A549 treated with AZD9567 at 1 μM for 4 hours (cell line): ENCODE measurements around the gene GPR87. TPM values are rescaled to one million over a fixed set of nuclear protein-coding genes. Genes with fewer than 3 reads are reported as not detected.

ENCODE experiments used
- total RNA-seq: library from RNA; stranded (reverse); fragments of 200-300 nt; extraction: Qiagen RNA extraction; gene quantifications from 5 replicates; pipeline ENCODE4 v1.2.3, GENCODE V29; 2022; ENCODE audit not compliant: insufficient read depth

GPR87 gene
- total RNA-seq: 1.1 to 4.1 TPM (median 1.3 TPM) in 5 replicates

DNA sequence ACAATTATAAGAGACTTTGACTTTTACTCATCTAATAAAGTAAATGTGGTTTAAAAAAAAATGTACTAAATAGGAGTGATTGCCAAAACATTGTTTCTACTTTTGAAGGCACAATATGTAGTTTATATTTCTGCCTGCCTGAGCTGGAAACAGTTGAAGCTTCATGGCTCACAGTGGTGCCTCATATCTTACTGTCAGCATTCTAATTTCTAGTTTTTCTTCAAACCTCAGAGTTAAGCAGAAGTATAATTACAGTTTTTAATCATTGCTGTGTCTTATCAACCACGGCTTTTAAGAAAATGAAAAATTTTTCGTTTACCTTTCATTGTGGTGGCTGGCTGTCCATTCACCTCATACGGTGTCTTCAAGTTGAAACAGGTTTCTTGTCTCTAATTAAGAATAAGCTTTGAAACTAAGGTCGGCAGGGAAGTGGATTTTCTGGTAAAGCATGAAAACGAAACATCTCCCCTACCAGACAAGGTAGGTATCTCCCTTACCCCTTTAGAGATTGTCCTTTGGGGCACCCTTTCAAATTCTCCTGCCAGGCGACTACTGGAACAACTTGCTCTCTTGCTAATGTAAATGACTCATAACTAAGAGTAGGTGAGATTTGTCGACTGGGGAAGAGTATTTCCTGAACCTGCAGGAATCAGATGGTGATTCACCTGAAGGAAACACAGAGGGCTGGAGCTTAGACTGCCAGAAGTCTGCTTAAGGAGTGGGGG is at the start of gene GPR87:
TSS of gene GPR87 (minus strand) at position 554 of the 725 bp plus-strand sequence. CDS start 16,720 bp downstream, outside the sequence.

GRCh38 chr3:151329363-151329762 is 12.7 kb upstream of the GPR87 start, which contains the start of gene P2RY13:
TSS of gene P2RY13 (minus strand) at chr3:151329549. CDS start at chr3:151329528, 21 bp downstream.

DNA sequence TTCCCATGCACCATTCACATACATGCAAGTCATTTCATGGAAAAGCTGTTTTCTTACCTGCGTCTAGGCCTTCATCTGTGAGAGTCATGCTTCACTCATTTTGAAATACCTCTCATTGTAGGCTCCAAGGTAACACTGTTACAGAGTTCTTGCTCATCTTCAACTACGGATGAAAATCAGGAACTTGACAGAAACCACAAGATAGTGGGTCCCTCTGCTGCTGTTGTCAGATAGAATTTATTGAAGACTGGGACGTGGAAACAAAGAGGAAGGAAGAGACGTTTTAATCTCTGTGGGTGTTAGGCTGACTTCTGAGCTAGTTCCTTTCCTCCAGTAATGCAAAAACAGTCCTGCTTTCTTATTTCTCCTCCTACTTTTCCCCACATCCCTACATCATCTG is 38.4 kb downstream of the GPR87 start, which contains the start of gene P2RY14:
TSS of gene P2RY14 (minus strand) at position 313 of the 400 bp plus-strand sequence. CDS start 64,226 bp downstream, outside the sequence.

Other genes starting within 250 kb of the GPR87 start
- 0.29 to 0.65 TPM (median 0.44 TPM) in 5 replicates for gene MED12L, start 231.2 kb downstream of the GPR87 start, total RNA-seq
- not detected in 5 replicates for gene GPR171, start 113.6 kb downstream of the GPR87 start, total RNA-seq
- not detected in 5 replicates for gene P2RY14, start 38.3 kb downstream of the GPR87 start, total RNA-seq
- gene P2RY13, start 12.7 kb upstream of the GPR87 start, total RNA-seq: not detected in 5 replicates
- not detected in 5 replicates for gene P2RY12, start 67.9 kb upstream of the GPR87 start, total RNA-seq
- 0.31 to 0.56 TPM (median 0.35 TPM) in 4 of 5 replicates, not detected in the other for gene IGSF10, start 144.2 kb upstream of the GPR87 start, total RNA-seq